Activated effector memory CD4-positive, alpha-beta T cell treated with Interleukin-2 at 50 U/mL for 16 hours (primary cell): ENCODE results near the gene CACNB2.
"Not testable (repeated sequence)": the region's sequence is repeated elsewhere in the genome, so short reads cannot be mapped to it uniquely, and the experiment has no call there.

Experiments
- DNase-seq: peaks from one replicate; pipeline ENCODE4 v3.0.0-alpha.2; 2020

Gene CACNB2

GRCh38 chr10:18203471-18203870 lies 63.2 kb downstream of the CACNB2 start:
- DNase-seq = no peak

GRCh38 chr10:18204039-18204835 lies 64.0 kb downstream of the CACNB2 start:
- DNase-seq = no peak

- DNase-seq = no peak
Observed at GRCh38 chr10:18205098-18205834, 65.0 kb downstream of the CACNB2 start.

GRCh38 chr10:18208186-18208585 lies 68.0 kb downstream of the CACNB2 start:
- DNase-seq = not testable (repeated sequence)

GRCh38 chr10:18209241-18209640 lies 69.0 kb downstream of the CACNB2 start:
- no peak for DNase-seq

- DNase-seq = no peak
Observed at GRCh38 chr10:18210711-18211110, 70.5 kb downstream of the CACNB2 start.

- DNase-seq = no peak
Observed at GRCh38 chr10:18211862-18212261, 71.6 kb downstream of the CACNB2 start.

GRCh38 chr10:18213271-18213670 lies 73.0 kb downstream of the CACNB2 start:
- DNase-seq = no peak

GRCh38 chr10:18214691-18215563 lies 74.7 kb downstream of the CACNB2 start:
- DNase-seq = no peak

GRCh38 chr10:18216482-18216881 lies 76.3 kb downstream of the CACNB2 start:
- no peak for DNase-seq

GRCh38 chr10:18217577-18217976 lies 77.4 kb downstream of the CACNB2 start:
- DNase-seq = no peak

GRCh38 chr10:18219146-18219545 lies 78.9 kb downstream of the CACNB2 start:
- DNase-seq = no peak

GRCh38 chr10:18221123-18221522 lies 80.9 kb downstream of the CACNB2 start:
- DNase-seq = no peak

- no peak for DNase-seq
Observed at GRCh38 chr10:18221882-18222281, 81.7 kb downstream of the CACNB2 start.

- no peak for DNase-seq
Observed at GRCh38 chr10:18222866-18223265, 82.6 kb downstream of the CACNB2 start.

GRCh38 chr10:18223898-18224297 lies 83.7 kb downstream of the CACNB2 start:
- no peak for DNase-seq

- no peak for DNase-seq
Observed at GRCh38 chr10:18224626-18225445, 84.6 kb downstream of the CACNB2 start.

- no peak for DNase-seq
Observed at GRCh38 chr10:18226336-18226735, 86.1 kb downstream of the CACNB2 start.

- DNase-seq = no peak
Observed at GRCh38 chr10:18229826-18230225, 89.6 kb downstream of the CACNB2 start.

- no peak for DNase-seq
Observed at GRCh38 chr10:18230794-18231193, 90.6 kb downstream of the CACNB2 start.

GRCh38 chr10:18231480-18231879 lies 91.3 kb downstream of the CACNB2 start:
- DNase-seq = no peak

- DNase-seq = no peak
Observed at GRCh38 chr10:18233775-18234174, 93.6 kb downstream of the CACNB2 start.
